Hepatocyte (in vitro differentiated cells): ENCODE results near the gene RBX1.

Experiments
- CTCF ChIP-seq: fragments of 200-600 bp; sonication (generic); IDR thresholded peaks from 2 replicates; pipeline ENCODE4 v1.5.1; 2016; ENCODE audit warnings: antibody characterized with exemption, mild to moderate bottlenecking; ENCODE audit not compliant: poor library complexity
- EZH2 ChIP-seq: fragments of 200-600 bp; sonication (generic); IDR thresholded peaks from 2 replicates; pipeline ENCODE4 v1.6.1; 2016; ENCODE audit warnings: antibody characterized with exemption, mild to moderate bottlenecking, borderline replicate concordance
- EZH2phosphoT487 ChIP-seq: fragments of 200-600 bp; sonication (generic); IDR thresholded peaks from one replicate; pipeline ENCODE4 v1.6.1; 2018; ENCODE audit warnings: antibody characterized with exemption, mild to moderate bottlenecking, low read depth, moderate library complexity; ENCODE audit not compliant: unreplicated experiment, severe bottlenecking

- TF ChIP-seq CTCF (no peak), EZH2 (no peak), EZH2phosphoT487 (no peak)
These were observed 12.0 kb upstream of the RBX1 start for GRCh38 chr22:40939202-40939601.
